ENCODE measurements around the gene SLC50A1.

Gene SLC50A1, protein sequence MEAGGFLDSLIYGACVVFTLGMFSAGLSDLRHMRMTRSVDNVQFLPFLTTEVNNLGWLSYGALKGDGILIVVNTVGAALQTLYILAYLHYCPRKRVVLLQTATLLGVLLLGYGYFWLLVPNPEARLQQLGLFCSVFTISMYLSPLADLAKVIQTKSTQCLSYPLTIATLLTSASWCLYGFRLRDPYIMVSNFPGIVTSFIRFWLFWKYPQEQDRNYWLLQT

DNA sequence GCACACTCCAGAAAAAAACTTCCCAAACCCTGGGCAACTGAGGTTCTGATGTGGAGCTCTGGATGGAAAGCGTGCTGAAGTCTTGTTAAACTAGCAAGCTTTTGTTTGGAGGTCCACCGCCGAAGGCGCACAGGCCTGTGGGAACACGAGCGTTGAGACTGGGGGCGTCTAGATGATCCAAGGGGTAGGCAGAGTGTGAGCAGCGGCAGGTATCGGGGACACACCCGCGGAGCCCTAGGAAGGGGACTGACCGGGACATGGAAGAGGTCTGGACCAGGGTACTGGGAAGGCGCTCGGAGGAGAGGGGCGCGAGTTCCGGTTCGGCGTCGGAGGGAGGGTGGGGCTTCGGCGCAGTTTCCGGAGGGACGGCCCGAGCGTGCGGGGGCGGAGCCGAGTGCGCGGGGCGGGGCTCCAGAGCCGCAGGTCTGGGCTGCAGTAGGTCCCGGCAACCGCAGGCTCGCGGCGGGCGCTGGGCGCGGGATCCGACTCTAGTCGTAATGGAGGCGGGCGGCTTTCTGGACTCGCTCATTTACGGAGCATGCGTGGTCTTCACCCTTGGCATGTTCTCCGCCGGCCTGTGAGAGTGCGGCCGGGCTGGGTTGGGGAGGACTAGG lies at the start of gene SLC50A1:
Gene SLC50A1 (plus strand): TSS at position 438 of the 614 bp plus-strand sequence. CDS start 60 bp downstream, at position 498.
- DNase-seq (ENCODE audit: low spot score) = peak; percentile 88

DNA sequence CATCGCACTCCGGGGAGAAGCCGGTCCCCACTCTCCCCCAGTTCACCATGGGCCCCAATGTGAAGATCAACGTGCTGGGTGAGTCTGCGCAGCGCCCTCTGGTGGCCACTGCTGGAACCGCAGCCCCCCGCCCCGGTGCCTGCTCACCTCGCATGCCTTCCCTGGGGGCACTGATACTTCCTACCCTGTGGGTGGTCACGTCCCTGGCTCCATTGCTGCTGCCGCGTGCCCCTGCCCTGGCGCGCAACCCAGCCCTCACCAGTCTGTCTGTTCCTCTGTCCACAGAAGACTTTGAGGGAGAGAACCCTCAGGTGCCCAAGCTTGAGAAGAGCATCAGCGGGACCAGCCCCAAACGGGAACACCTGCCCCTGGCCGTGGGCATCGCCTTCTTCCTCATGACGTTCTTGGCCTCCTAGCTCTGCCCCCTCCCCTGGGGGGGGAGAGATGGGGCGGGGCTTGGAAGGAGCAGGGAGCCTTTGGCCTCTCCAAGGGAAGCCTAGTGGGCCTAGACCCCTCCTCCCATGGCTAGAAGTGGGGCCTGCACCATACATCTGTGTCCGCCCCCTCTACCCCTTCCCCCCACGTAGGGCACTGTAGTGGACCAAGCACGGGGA lies 49.4 kb upstream of the SLC50A1 start:
- peak; percentile 74 for DNase-seq (ENCODE audit: low spot score)

DNA sequence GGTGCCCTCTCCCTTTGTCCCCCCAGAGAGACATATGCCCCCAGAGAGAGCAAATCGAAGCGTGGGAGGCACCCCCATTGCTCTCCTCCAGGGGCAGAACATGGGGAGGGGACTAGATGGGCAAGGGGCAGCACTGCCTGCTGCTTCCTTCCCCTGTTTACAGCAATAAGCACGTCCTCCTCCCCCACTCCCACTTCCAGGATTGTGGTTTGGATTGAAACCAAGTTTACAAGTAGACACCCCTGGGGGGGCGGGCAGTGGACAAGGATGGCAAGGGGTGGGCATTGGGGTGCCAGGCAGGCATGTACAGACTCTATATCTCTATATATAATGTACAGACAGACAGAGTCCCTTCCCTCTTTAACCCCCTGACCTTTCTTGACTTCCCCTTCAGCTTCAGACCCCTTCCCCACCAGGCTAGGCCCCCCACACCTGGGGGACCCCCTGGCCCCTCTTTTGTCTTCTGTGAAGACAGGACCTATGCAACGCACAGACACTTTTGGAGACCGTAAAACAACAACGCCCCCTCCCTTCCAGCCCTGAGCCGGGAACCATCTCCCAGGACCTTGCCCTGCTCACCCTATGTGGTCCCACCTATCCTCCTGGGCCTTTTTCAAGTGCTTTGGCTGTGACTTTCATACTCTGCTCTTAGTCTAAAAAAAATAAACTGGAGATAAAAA lies 48.7 kb upstream of the SLC50A1 start:
- DNase-seq (ENCODE audit: low spot score) = no peak

DNA sequence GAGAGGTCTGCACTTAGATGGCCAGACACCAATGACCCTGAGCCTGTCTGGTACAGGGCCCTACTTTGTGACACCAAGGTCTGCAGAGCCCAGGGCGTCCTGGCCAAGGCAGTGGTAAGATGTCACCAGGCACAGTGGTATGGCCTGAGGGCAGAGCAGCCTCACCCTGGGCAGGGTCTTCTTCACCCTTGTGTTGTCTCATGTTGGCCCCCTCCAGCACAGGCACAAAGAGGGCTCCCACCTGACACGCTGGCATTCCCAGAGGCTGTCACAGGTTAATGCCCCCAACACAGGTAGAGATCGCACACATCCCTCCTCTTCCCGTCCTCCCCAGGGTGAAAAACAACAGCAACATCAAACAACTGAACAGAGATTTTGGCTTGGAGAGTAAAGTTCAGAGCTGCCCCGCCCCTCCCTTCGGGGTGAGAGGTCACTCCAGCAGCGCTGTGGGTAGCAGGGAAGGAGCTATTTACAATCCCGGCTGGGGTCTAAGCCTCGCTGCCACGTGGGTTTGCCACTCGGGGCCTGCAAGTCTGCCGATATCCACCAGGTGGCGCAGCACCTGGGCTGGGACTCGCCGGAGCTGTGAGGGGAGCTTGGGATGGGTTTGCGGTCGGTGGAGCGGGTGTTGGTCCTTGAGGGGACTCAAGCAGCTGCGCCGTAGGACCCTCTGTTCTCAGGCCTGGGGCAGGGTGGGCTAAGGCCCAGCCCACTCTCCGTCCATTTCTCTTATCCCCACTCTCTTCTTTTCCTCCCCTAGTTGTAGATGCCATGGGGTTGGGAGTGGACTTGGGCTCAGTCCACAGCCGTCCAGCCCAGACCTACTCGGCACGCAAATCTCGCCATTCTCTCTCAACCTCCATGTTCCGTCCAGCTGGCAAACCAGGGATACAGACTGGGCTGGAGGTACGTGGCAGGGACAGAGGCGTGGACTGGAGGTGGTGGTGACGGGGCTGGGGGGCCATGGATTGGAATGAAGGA lies 44.3 kb upstream of the SLC50A1 start:
- DNase-seq (ENCODE audit: low spot score) = peak; percentile 82

DNA sequence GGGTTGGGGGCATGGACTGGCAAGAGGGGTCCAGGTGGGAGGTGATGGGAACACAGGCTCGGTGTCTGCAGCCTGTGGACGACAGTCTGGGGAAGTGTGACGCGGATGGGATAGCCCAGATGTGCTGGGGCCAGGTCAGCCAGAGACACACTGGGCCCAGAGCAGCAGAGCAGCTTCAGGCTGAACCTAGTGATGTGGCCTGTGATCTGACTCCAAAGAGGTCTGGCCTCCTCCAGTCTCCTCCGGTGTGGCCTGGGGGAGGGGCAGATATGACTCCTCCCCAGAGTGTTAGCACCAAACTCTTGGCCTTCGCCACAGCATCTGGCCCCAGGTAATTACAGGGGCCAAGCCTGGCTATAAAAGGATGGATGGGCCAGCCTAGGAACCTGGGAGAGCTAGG lies 43.5 kb upstream of the SLC50A1 start:
- DNase-seq (ENCODE audit: low spot score) = no peak

DNA sequence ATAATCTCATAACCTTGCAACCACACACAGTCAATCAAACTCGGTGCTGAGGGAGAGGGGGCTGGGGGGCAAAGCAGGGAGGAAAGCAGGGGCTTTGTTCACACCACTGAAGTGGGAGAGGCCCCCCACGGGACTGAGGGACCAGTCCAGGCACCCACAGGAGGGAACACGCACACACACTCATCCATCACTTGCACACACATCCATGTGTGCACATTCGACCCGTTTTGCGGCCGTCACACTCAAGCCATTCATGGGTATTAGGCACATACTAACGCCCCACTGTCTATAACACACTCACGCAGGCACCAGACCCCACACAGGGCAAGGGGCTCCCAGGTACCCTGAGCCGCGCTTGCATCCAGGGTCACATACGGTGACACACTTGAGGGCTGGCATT lies 43.0 kb upstream of the SLC50A1 start:
- no peak for DNase-seq (ENCODE audit: low spot score)

DNA sequence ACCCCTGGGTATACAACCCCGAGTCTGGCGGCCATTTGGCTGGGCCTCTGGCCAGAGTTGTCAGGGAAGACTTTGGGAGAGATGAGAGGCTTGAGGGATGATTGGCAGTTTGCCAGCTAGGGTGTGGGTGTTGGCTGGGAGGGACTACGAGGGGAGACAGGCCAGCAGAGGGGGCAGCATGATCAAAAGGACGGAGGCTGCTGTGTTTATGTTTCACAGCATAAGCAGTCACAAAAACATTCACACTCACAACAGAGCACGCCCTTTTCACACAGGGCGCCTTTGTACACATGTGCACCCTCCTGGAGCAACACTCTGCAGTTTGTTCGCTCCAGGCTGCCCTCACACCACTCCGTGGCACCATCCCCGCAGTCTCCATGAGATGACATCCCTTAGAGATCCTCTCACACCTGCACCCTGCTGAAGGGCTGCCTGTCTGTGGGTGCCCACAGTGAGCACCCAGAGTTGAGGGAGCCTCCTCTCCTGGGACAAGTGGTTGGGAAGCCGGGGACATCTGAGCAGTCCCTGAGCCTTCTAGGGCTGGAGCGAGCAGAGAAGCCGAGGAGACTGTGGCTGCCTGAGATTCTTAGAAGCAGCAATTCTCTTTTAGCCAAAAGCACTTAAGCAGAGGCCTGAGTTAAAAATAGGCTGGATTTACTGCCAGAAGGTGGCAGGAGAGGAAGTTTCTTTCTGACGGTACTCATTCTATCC lies 41.6 kb upstream of the SLC50A1 start:
- DNase-seq (ENCODE audit: low spot score) = no peak

DNA sequence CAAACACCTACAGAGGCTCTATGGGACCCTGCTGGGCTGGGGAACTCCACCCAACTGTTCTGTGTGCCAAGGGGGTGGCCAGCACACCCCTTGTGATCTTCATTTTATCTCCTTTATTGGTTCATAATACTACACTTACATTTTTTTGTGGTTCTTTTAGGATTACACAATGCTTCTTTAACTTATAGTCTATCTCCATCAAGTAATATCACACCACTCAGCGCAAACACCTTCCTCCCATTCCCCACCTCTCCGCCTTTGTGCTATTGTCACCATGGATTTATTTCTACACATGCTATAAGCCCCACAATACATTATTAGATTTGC lies 41.1 kb upstream of the SLC50A1 start:
- no peak for DNase-seq (ENCODE audit: low spot score)

DNA sequence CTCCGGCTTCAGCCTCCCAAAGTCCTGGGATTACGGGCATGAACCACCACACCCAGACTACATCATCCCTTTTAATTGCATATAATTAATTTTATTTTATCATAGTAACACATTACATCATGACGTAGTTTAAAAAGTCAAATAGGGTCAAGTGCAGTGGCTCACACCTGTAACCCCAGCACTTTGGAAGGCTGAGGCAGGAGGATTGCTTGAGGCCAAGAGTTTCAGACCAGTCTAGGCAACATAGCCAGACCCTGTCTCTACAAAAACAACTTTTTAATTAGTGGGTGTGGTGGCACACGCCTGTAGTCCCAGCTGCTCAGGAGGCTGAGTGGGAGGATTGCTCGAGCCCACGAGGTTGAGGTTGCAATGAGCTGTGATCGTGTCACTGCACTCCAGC lies 36.3 kb upstream of the SLC50A1 start:
- DNase-seq (ENCODE audit: low spot score) = no peak

DNA sequence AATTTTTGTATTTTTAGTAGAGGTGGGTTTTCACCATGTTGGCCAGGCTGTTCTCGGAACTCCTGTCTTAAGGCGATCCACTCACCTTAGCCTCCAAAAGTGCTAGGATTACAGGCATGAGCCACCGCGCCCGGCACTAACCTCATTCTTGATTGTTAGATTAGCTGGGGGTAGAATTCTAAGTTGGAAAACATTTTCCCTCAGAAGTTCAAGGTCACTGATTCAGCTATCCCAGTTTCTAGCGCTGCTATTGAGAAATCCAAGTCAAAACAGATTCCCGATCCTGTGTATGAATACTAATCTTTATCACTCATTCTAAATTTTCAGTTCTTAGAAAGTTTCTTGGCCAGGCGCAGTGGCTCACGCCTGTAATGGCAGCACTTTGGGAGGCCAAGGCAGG lies 32.3 kb upstream of the SLC50A1 start:
- DNase-seq (ENCODE audit: low spot score) = no peak

DNA sequence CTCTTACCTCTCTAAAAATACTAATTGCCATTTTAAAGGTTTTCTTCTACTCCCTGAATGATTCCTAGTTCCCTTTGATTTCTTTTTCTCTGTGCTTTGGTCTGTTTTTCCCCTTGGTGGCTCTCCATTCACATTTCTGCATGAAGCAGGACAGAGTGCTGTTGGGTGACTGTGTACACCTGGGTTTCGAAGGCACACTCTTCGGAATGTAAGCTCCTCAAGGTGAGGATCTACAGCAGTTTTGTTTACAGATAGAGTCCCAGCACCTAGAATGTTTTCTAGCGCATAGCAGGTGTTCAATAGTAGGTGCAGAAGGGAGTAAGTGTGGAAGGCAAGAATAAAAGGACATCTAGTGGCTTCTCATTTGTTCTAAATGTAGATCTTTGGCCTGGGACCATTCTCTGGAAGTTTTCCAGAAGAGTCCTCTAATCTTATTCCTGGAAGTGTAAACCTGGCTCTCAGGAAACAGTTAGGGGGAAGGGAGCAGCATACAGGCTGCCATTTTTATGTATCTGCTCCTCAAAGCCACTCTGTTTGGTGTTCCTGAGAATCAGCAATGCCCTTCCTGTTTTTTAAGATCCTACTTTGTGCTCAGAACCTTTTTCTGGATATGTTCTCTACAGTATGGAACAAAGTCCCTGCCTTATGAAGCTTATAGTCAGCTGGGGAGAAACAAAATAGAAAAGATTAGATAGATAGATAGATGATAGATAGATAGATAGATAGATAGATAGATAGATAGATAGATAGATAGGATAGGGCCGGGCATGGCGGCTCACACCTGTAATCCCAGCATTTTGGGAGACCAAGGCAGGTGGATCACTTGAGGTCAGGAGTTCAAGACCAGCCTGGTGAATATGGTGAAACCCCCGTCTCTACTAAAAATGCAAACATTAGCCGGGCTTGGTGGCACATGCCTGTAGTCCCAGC lies 30.8 kb upstream of the SLC50A1 start:
- DNase-seq (ENCODE audit: low spot score) = no peak

DNA sequence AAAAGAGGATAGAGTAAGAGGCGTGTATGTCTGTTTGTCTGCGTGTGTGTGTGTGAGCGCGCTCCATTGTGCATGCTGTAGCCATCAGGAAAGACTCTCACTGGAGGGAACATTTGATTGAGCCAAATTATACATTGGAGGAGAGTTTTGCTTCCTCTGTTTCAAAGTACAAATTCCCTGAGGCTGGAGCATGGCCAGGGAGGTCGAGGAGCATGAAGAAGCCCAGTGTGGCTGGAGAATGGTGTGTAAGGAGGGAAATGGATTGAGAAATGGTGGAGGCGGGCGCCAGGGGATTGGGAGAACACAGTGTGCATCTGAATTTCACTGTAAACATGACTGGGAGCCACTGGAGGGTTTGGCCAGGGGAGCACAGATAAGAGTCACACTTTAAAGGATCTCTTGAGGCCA lies 30.0 kb upstream of the SLC50A1 start:
- DNase-seq (ENCODE audit: low spot score) = no peak

DNA sequence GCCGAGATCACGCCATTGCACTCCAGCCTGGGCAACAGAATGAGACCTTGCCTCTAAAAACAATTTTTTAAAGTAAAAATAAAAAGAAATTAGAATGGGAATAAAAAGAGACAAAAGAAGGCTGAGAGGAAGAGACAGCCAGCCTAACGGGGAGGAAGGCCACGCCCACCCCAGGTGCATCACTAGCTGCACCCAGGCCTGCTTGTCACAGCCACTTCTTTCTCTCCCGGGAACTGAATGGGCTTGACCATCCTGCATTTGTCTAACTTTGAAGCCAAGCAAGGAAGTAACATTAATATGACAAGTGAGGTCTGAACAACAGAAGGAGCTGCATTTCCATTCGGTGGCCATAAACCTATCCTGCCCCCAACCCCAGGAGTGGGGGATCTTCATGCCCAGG lies 28.8 kb upstream of the SLC50A1 start:
- DNase-seq (ENCODE audit: low spot score) = no peak

DNA sequence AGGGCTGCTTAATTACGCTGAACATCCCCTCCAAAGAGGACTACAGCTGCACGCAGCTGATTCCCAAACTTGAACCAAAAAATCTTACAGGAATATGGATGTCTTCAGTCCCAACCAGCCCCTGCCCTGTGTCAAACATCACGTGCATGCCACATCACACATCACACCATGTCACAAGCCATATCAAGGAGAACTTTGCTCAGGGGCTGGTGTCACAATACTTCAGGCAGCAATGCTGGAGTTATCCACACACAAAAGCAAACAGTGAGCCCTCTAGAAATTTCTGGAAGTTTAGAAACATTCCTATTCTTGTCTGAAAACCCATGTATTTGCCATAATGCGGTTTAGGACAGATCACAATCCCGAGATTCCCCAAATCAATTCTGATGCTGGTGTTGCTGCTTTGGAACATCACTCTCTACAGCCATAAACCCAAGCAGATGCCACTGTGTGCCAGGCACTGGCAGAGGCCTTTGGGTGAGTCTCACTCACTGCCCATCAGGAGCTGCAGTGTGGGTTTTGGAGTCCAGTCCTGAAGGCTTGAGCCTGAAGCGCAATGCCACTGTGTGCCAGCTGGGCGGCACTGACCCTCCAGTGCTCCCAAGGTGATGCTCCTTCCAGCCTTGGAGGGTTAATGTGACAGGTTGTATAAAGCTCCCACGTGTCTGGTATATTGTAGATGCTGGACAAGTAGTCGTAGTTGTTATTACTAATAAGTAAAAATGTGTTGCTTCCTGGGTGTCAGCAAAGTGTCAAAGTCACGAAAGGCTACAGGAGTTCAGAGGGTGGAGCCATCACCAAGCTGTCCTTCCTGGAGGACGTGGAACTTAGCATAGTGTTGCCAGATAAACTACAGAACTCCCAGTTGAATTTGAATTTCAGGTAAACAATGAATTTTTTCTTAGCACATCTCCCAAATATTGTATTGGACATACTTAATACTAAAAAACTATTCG lies 28.1 kb upstream of the SLC50A1 start:
- no peak for DNase-seq (ENCODE audit: low spot score)

DNA sequence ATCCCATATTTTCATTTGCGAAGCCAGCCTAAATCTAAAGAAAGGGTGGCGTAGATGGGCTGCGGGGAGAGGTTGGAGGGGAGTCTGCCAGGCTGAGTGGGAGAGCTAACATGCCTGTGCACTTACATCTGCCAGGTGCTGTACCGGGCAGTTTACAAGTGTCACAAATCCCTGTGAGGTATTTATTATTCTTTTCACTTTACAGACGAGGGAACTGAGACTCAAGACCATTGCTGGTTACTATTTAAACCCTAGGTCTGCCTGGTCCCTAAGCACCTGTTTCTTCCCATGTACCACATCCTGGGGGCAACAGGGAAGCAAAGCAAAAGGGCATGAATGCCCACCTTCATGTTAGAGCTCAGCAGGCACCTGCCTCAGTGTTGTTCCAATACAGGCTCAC lies 27.4 kb upstream of the SLC50A1 start:
- no peak for DNase-seq (ENCODE audit: low spot score)

DNA sequence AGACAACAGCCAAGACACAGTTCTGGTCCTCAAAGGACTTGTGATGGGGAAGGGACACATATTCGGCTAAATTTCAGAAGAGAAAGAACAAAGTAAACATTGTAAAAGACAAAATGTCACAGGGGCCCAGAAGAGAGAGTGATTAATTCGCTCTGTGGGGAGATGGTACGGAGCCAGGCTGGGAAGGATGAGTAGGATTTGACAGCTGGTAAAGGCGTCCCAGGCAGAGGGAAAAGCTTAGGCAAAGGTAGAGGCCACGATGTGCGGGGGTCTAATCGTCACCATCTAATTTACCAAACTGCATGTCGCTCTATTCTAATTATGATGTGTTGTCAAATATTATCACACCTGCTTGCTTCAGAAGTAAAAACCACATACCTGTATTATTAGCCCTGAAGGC lies 25.3 kb upstream of the SLC50A1 start:
- no peak for DNase-seq (ENCODE audit: low spot score)

DNA sequence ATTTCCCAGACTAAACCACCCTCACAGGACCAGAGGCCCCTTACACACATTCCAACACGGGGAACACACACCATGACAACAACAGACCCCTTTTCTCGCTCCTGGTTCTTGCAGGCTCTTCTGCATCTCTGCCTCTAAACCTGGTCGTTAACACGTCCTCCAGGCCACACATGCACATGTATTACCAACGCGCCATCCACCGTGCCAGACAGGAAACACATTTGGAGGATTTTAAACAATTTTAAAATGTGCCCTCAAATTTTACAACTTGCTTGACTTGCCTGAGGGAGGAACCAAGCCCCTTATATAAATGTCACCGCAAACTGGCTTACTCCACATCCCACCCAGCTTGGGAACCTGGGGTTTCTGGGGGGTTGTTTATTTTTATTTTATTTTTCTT lies 24.8 kb upstream of the SLC50A1 start:
- DNase-seq (ENCODE audit: low spot score) = no peak

DNA sequence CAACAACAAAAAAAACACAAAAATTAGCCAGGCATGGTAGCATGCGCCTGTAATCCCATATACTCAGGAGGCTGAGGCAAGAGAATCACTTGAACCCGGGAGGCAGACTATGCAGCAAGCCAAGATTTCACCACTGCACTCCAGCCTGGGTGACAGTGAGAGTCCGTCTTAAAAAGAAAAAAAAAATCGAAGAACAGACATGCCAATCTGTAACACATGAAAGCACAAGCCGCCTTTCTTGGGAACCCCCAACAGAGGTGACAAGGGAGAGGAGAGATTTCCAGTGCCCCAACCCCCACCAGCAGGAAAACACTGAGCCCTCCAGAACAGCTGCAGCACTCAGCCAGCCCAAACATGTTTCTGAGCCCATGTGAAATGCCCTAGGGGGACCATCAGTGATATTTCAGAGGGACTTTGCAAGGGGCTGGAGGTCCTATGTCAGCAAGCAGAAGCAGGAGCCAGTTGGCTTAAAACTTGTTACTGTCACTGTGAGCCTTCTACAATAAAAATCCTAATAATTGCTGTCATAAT lies 22.1 kb upstream of the SLC50A1 start:
- DNase-seq (ENCODE audit: low spot score) = no peak
